Neural cell (in vitro differentiated cells): Measurements from ENCODE around the gene WDR5.

Source experiments
- EP300 ChIP-seq: fragments of 450-650 bp; conservative IDR thresholded peaks from 2 replicates; pipeline ENCODE4 v1.6.1; 2014; ENCODE audit warnings: antibody characterized with exemption, mild to moderate bottlenecking, moderate library complexity; ENCODE audit not compliant: poor library complexity, severe bottlenecking
- EZH2 ChIP-seq: fragments of 200-600, 300-800 bp; shearing (Covaris generic), sonication (generic); IDR thresholded peaks from 2 replicates; pipeline ENCODE4 v1.6.1; 2014; ENCODE audit warnings: antibody characterized with exemption, low read length, borderline replicate concordance, mild to moderate bottlenecking; ENCODE audit not compliant: insufficient read depth, poor library complexity, severe bottlenecking
- MXI1 ChIP-seq: fragments of 450-650 bp; conservative IDR thresholded peaks from 2 replicates; pipeline ENCODE4 v1.6.1; 2014; ENCODE audit warnings: antibody characterized with exemption, mild to moderate bottlenecking; ENCODE audit not compliant: poor library complexity, severe bottlenecking
- POLR2AphosphoS5 ChIP-seq: IDR thresholded peaks from 2 replicates; pipeline ENCODE4 v1.6.1; 2012
- TAF1 ChIP-seq: IDR thresholded peaks from 2 replicates; pipeline ENCODE4 v1.6.1; 2012; ENCODE audit warnings: low read depth
- TF ChIP-seq, protein P1 (sequence below): fragments of 450-650 bp; IDR thresholded peaks from 2 replicates; pipeline ENCODE4 v1.5.1; 2014; ENCODE audit warnings: antibody characterized with exemption, mild to moderate bottlenecking, moderate library complexity; ENCODE audit not compliant: poor library complexity, severe bottlenecking

GRCh38 chr9:134180786-134181647 is 45.1 kb downstream of the WDR5 start:
- TF ChIP-seq EP300, result no peak
- TF ChIP-seq, protein P1, sequence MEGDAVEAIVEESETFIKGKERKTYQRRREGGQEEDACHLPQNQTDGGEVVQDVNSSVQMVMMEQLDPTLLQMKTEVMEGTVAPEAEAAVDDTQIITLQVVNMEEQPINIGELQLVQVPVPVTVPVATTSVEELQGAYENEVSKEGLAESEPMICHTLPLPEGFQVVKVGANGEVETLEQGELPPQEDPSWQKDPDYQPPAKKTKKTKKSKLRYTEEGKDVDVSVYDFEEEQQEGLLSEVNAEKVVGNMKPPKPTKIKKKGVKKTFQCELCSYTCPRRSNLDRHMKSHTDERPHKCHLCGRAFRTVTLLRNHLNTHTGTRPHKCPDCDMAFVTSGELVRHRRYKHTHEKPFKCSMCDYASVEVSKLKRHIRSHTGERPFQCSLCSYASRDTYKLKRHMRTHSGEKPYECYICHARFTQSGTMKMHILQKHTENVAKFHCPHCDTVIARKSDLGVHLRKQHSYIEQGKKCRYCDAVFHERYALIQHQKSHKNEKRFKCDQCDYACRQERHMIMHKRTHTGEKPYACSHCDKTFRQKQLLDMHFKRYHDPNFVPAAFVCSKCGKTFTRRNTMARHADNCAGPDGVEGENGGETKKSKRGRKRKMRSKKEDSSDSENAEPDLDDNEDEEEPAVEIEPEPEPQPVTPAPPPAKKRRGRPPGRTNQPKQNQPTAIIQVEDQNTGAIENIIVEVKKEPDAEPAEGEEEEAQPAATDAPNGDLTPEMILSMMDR, result no peak
- TF ChIP-seq MXI1, result no peak
- no peak for TF ChIP-seq EZH2
- no peak for TF ChIP-seq POLR2AphosphoS5
- TF ChIP-seq TAF1, result no peak
